Esophagus squamous epithelium (tissue), 5 donors: Measurements from ENCODE around the gene PIGU. TPM values are rescaled to one million over a fixed set of nuclear protein-coding genes. Genes with fewer than 3 reads are reported as not detected.
"Not testable (repeated sequence)": the region's sequence is repeated elsewhere in the genome, so short reads cannot be mapped to it uniquely, and the experiment has no call there.

Experiments
- DNase-seq: peaks from one replicate; lab custom pipeline; 2025; lab: John Stamatoyannopoulos, UW
- H3K27ac ChIP-seq, 4 donors: fragments of 200-600 bp; sonication (generic); one replicate each; pipeline ENCODE4 v1.5.1; 2016 to 2019; ENCODE audit warnings: mild to moderate bottlenecking in 1 of 4
- H3K27me3 ChIP-seq, 4 donors: fragments of 200-600 bp; sonication (generic); 1 replicate in 3 of 4; 2 replicates in 1 of 4; pipeline versions ENCODE4 v1.5.1 to v1.6.0; 2017 to 2021; ENCODE audit warnings: antibody characterized with exemption in 1 of 4
- H3K36me3 ChIP-seq, 3 donors: fragments of 200-600 bp; sonication (generic); one replicate each; pipeline ENCODE4 v1.5.1; 2016 to 2019
- H3K4me1 ChIP-seq, 3 donors: fragments of 200-600 bp; sonication (generic); one replicate each; pipeline ENCODE4 v1.5.1; 2017 to 2019
- H3K4me3 ChIP-seq, 4 donors: fragments of 200-600 bp; sonication (generic); 1 replicate in 3 of 4; 2 replicates in 1 of 4; pipeline ENCODE4 v1.5.1; 2016 to 2019; ENCODE audit warnings: mild to moderate bottlenecking in 2 of 4, moderate library complexity in 1 of 4
- H3K9me3 ChIP-seq, 3 donors: fragments of 200-600 bp; sonication (generic); one replicate each; pipeline ENCODE4 v1.5.1; 2016 to 2019
- POLR2A ChIP-seq, 4 donors: fragments of 450-650 bp; IDR thresholded peaks; one replicate each; pipeline ENCODE4 v1.6.1; 2017; ENCODE audit warnings: antibody characterized with exemption in 4 of 4, mild to moderate bottlenecking in 4 of 4, moderate library complexity in 3 of 4
- WGBS, 2 donors: methylation state at CpG; one replicate each; pipeline ENCODE4 v1.1.5; 2018; 5-methylcytosine and 5-hydroxymethylcytosine counted together
- intact Hi-C: fragments of 100-400 bp; cut with DNase I; formaldehyde crosslinking; loops from one replicate; pipeline ENCODE4 v1.15.0; 2022
- total RNA-seq, 4 donors: library from RNA; depleted of rRNA; stranded (reverse); fragments of >200 nt; gene quantifications; one replicate each; pipeline ENCODE4 v1.1.0, GENCODE V29; 2016
- TF ChIP-seq, protein P1 (sequence below), 6 experiments: fragments of 450-650 bp in 4 of 6; fragments of 200-600 bp in 2 of 6; sonication (generic) in 2 of 6; IDR thresholded peaks; one replicate each; pipeline ENCODE4 v1.5.1; 2016 to 2019; ENCODE audit warnings: antibody characterized with exemption in 6 of 6, mild to moderate bottlenecking in 4 of 6, moderate library complexity in 4 of 6
- donor health status: DM: yes; HTN: yes; CAD: no.

Gene PIGU
- total RNA-seq, 4 donors from 2014 or later: 14.8 to 27.1 (median 17.6) TPM

DNA sequence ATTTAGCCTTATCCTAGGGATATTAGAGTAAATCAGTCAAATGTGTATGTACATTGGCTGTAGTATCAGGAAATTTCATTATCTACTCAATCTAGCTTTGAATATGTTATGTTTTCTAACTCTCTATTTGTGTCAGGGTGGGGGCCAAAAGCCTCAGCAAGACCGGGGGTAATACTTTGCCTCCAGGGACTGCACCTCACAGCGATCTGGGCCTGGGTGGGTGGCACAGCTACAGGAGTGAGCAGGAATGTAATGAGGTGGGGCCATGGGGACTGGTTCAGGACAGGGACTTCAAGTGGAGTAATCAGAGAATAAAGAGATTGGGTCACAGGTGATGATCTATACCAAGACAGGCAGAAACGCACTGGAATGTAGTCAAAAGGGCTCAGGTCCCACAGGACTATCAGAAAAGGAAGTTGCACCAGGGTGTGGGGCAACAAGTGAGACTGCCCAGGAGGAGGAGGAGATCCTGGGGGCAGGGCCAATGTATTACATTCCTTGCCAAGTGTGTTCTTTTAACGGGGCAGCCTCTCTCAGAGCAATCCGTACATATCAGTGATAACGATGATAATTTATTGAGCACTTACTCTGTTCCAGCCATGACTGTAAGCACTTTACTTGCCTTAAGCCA lies 54.0 kb downstream of the PIGU start:
- peak overlapping the region in 3 of 4 donors; percentile 74 to 80 (median 76) for H3K27ac ChIP-seq
- peaks cover 0 to 43% (median 7%) of the 10 kb centered on the region in 3 donors for H3K4me1 ChIP-seq
- intact Hi-C loops: no loop called here
- no peak overlapping the region for H3K4me3 ChIP-seq
- no peak for DNase-seq
- H3K36me3 ChIP-seq: peaks cover 0 to 24% (median 0%) of the 10 kb centered on the region in 3 donors
- no peaks in the 10 kb centered on the region for H3K9me3 ChIP-seq
- H3K27me3 ChIP-seq: no peaks in the 10 kb centered on the region
- WGBS, 2 donors: 63 to 75% methylated on average over 4 to 6 of the region's 6 CpGs
- no peak for TF ChIP-seq POLR2A (IDR thresholded peaks at IDR 0.05)
- TF ChIP-seq, protein P1, sequence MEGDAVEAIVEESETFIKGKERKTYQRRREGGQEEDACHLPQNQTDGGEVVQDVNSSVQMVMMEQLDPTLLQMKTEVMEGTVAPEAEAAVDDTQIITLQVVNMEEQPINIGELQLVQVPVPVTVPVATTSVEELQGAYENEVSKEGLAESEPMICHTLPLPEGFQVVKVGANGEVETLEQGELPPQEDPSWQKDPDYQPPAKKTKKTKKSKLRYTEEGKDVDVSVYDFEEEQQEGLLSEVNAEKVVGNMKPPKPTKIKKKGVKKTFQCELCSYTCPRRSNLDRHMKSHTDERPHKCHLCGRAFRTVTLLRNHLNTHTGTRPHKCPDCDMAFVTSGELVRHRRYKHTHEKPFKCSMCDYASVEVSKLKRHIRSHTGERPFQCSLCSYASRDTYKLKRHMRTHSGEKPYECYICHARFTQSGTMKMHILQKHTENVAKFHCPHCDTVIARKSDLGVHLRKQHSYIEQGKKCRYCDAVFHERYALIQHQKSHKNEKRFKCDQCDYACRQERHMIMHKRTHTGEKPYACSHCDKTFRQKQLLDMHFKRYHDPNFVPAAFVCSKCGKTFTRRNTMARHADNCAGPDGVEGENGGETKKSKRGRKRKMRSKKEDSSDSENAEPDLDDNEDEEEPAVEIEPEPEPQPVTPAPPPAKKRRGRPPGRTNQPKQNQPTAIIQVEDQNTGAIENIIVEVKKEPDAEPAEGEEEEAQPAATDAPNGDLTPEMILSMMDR (IDR thresholded peaks at IDR 0.05): no peak

GRCh38 chr20:34621383-34622367 lies 55.2 kb downstream of the PIGU start:
- no peaks in the 10 kb centered on the region for H3K27me3 ChIP-seq
- no peak for TF ChIP-seq POLR2A (IDR thresholded peaks at IDR 0.05)
- TF ChIP-seq, protein P1 (IDR thresholded peaks at IDR 0.05): no peak
- intact Hi-C loops: no loop called here
- no peak for DNase-seq
- H3K4me1 ChIP-seq: peaks cover 0 to 38% (median 7%) of the 10 kb centered on the region in 3 donors
- peaks cover 0 to 31% (median 0%) of the 10 kb centered on the region in 3 donors for H3K36me3 ChIP-seq
- H3K27ac ChIP-seq: peak overlapping the region; percentile 38 to 80 (median 75)
- WGBS, 2 donors: 64 to 81% methylated on average over 13 of the region's 13 CpGs
- H3K9me3 ChIP-seq: no peaks in the 10 kb centered on the region
- no peak overlapping the region for H3K4me3 ChIP-seq

DNA sequence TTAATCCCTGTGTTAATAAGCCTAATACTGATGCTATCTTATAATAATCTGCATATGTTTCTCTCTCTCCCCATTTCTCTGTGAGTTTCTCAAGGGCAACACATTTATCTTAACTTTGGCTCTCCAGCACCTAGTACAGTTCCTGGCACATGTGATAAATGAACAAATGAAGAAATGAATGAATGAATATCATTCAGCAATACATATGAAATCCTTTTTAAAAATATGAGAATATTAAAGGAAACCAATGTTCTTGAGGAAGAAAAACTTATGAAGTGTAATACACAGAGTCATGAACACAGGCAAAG lies 55.9 kb downstream of the PIGU start:
- TF ChIP-seq POLR2A (IDR thresholded peaks at IDR 0.05): no peak
- TF ChIP-seq, protein P1 (IDR thresholded peaks at IDR 0.05): no peak
- Histone ChIP-seq H3K27ac (peak overlapping the region; percentile 38 to 80 (median 66)), H3K27me3 (no peaks in the 10 kb centered on the region), H3K36me3 (peaks cover 0 to 37% (median 0%) of the 10 kb centered on the region in 3 donors), H3K4me1 (peaks cover 0 to 41% (median 7%) of the 10 kb centered on the region in 3 donors), H3K4me3 (no peak overlapping the region), H3K9me3 (no peaks in the 10 kb centered on the region)
- intact Hi-C loops: no loop called here
- DNase-seq: no peak

GRCh38 chr20:34618676-34619075 lies 58.2 kb downstream of the PIGU start:
- Histone ChIP-seq H3K27me3 (no peaks in the 10 kb centered on the region), H3K9me3 (no peaks in the 10 kb centered on the region), H3K4me1 (peaks cover 0 to 37% (median 3%) of the 10 kb centered on the region in 3 donors), H3K36me3 (peaks cover 0 to 56% (median 0%) of the 10 kb centered on the region in 3 donors), H3K4me3 (no peak overlapping the region), H3K27ac (peak overlapping the region in 2 of 4 donors; percentile 3 to 47)
- intact Hi-C loops: no loop called here
- DNase-seq: no peak
- 74% methylated on average over 2 of the region's 2 CpGs for WGBS, 2 donors
- TF ChIP-seq, protein P1 (IDR thresholded peaks at IDR 0.05): no peak
- TF ChIP-seq POLR2A (IDR thresholded peaks at IDR 0.05): no peak

DNA sequence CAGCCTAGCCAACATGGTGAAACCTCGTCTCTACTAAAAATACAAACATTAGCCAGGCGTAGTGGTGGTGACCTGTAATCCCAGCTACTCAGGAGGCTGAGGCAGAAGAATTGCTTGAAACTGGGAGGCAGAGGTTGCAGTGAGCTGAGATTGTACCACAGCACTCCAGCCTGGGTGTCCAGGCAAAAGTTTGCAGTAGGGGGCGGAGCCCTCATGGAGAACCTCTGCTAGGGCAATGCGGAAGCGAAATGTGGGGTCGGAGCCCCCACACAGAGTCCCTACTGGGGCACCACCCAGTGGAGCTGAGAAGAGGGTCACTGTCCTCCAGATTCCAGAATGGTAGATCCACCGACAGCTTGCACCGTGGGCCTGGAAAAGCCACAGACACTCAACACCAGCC lies 60.0 kb downstream of the PIGU start:
- peaks cover 0 to 55% (median 0%) of the 10 kb centered on the region in 3 donors for H3K36me3 ChIP-seq
- 89 to 98% methylated on average over 8 of the region's 8 CpGs for WGBS, 2 donors
- H3K27me3 ChIP-seq, DNase-seq, intact Hi-C loops, H3K27ac ChIP-seq, H3K9me3 ChIP-seq, H3K4me3 ChIP-seq: not testable (repeated sequence)
- peaks cover 0 to 22% (median 3%) of the 10 kb centered on the region in 3 donors for H3K4me1 ChIP-seq
